Peyer's patch (tissue), 4 donors: ENCODE measurements around the gene HMOX2.

Experiments
- POLR2A ChIP-seq, 2 donors: fragments of 450-650 bp; IDR thresholded peaks; one replicate each; pipeline ENCODE4 v1.5.1; 2017; ENCODE audit warnings: antibody characterized with exemption in 2 of 2, mild to moderate bottlenecking in 2 of 2, moderate library complexity in 2 of 2
- TF ChIP-seq, protein P1 (sequence below), 6 experiments: fragments of 450-650 bp in 4 of 6; fragments of 200-600 bp in 2 of 6; sonication (generic) in 1 of 6; IDR thresholded peaks; one replicate each; pipeline ENCODE4 v1.5.1; 2017 to 2019; ENCODE audit warnings: antibody characterized with exemption in 6 of 6, mild to moderate bottlenecking in 3 of 6, moderate library complexity in 1 of 6

DNA sequence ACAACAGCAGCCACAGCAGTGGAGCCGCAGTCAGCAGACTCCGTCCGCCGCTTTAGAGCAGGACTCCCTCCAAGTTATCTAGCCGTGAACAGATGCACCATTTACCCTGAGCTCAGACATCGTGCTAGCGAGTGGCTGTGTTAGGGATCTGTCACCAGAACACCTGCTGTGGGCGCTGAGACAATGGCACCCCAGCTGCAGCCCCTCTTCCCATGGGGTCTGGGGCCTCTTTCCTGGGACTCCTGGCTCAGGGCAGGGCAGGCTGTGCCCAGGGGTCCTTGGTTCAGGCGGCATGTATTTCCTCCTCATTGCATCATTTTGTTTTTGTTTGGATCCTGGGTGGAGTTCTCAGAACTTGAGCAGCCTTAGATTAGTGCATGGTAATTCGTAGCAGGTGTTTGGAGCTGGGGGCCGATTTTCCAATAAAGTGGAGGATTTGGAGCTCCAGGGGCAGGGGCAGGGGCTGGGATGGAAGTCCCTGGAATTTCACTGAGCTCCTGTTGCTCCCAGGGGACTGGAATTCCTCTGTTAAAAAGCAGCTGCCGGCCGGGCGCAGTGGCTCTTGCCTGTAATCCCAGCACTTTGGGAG is 25.2 kb upstream of the HMOX2 start:
- TF ChIP-seq, protein P1, sequence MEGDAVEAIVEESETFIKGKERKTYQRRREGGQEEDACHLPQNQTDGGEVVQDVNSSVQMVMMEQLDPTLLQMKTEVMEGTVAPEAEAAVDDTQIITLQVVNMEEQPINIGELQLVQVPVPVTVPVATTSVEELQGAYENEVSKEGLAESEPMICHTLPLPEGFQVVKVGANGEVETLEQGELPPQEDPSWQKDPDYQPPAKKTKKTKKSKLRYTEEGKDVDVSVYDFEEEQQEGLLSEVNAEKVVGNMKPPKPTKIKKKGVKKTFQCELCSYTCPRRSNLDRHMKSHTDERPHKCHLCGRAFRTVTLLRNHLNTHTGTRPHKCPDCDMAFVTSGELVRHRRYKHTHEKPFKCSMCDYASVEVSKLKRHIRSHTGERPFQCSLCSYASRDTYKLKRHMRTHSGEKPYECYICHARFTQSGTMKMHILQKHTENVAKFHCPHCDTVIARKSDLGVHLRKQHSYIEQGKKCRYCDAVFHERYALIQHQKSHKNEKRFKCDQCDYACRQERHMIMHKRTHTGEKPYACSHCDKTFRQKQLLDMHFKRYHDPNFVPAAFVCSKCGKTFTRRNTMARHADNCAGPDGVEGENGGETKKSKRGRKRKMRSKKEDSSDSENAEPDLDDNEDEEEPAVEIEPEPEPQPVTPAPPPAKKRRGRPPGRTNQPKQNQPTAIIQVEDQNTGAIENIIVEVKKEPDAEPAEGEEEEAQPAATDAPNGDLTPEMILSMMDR (IDR thresholded peaks at IDR 0.05): no peak
- no peak for TF ChIP-seq POLR2A (IDR thresholded peaks at IDR 0.05)
